HG03565 (cell line): ENCODE data around the gene NDFIP1.
"Not testable (repeated sequence)": the region's sequence is repeated elsewhere in the genome, so short reads cannot be mapped to it uniquely, and the experiment has no call there.

Source experiments
- ATAC-seq: cut with Tn5 transposase; IDR thresholded peaks from one replicate; pipeline ENCODE4 v1.9.1; 2021; ENCODE audit warnings: mild to moderate bottlenecking, moderate library complexity; ENCODE audit not compliant: unreplicated experiment

The NDFIP1 gene

GRCh38 chr5:142108432-142109330 is at the start of gene NDFIP1:
NDFIP1 (plus strand) TSS chr5:142108779; CDS start chr5:142108975, 196 bp downstream.
- ATAC-seq: peak; percentile 93

GRCh38 chr5:142059304-142059940 is 49.2 kb upstream of the NDFIP1 start:
- no peak for ATAC-seq

- ATAC-seq: no peak
These were observed 45.2 kb upstream of the NDFIP1 start for GRCh38 chr5:142063376-142063775.

- no peak for ATAC-seq
These were observed 44.7 kb upstream of the NDFIP1 start for GRCh38 chr5:142063878-142064331.

- no peak for ATAC-seq
These were observed 43.3 kb upstream of the NDFIP1 start for GRCh38 chr5:142065273-142065672.

GRCh38 chr5:142069606-142070399 is 38.8 kb upstream of the NDFIP1 start:
- ATAC-seq: no peak

GRCh38 chr5:142070734-142071133 is 37.8 kb upstream of the NDFIP1 start:
- no peak for ATAC-seq

GRCh38 chr5:142072488-142072887 is 36.1 kb upstream of the NDFIP1 start:
- no peak for ATAC-seq

GRCh38 chr5:142073362-142073988 is 35.1 kb upstream of the NDFIP1 start:
- ATAC-seq: no peak

GRCh38 chr5:142074006-142074405 is 34.6 kb upstream of the NDFIP1 start:
- ATAC-seq: no peak

GRCh38 chr5:142078221-142078620 is 30.4 kb upstream of the NDFIP1 start:
- ATAC-seq: no peak

GRCh38 chr5:142078706-142079105 is 29.9 kb upstream of the NDFIP1 start:
- no peak for ATAC-seq

GRCh38 chr5:142079306-142079721 is 29.3 kb upstream of the NDFIP1 start:
- ATAC-seq: no peak

GRCh38 chr5:142080248-142080647 is 28.3 kb upstream of the NDFIP1 start:
- ATAC-seq: no peak

- ATAC-seq: no peak
These were observed 26.3 kb upstream of the NDFIP1 start for GRCh38 chr5:142082182-142082781.

GRCh38 chr5:142086229-142086628 is 22.4 kb upstream of the NDFIP1 start:
- no peak for ATAC-seq

- no peak for ATAC-seq
These were observed 21.9 kb upstream of the NDFIP1 start for GRCh38 chr5:142086679-142087078.

- ATAC-seq: no peak
These were observed 20.5 kb upstream of the NDFIP1 start for GRCh38 chr5:142087920-142088679.

GRCh38 chr5:142088855-142089479 is 19.6 kb upstream of the NDFIP1 start:
- ATAC-seq: not testable (repeated sequence)
